ENCODE data around the gene RFLNA. TPM values are rescaled to one million over a fixed set of nuclear protein-coding genes. Genes with fewer than 3 reads are reported as not detected.

The RFLNA gene
- total RNA-seq, 1 experiment from 2014 or later = 10.6 TPM

- Mint-ChIP-seq H3K4me3 (no peak overlapping the region), H3K36me3 (ENCODE audit: insufficient read depth in 1 of 3, low read depth in 3 of 3) (no peaks in the 10 kb centered on the region; a peak in 3 of 7 replicates), H3K27ac (peak overlapping the region in 2 of 3 experiments; percentile 18 to 77; a peak in 3 of 7 replicates), H3K27me3 (ENCODE audit: low read depth) (peaks cover 3% of the 10 kb centered on the region; the same call in 1 of the 2 replicates), H3K9me3 (no peaks in the 10 kb centered on the region), H3K4me1 (no peaks in the 10 kb centered on the region)
- H3K9ac ChIP-seq (ENCODE audit: extremely low read depth, insufficient read length, low read length) = no peak overlapping the region
- H3K79me2 ChIP-seq (ENCODE audit: insufficient read depth, low read length) = no peaks in the 10 kb centered on the region
- no peak overlapping the region for H4K8ac ChIP-seq (replicated peaks; ENCODE audit: insufficient read length, low read depth, low read length)
- DNase-seq = no peak
- no peak overlapping the region for H2BK120ac ChIP-seq (ENCODE audit: low read depth, low read length, poor library complexity, severe bottlenecking)
- no peak overlapping the region for H3K4ac ChIP-seq (ENCODE audit: low read depth, low read length)
- no peak overlapping the region for H4K91ac ChIP-seq (ENCODE audit: insufficient read length, low read depth, low read length)
- no peak overlapping the region for H2AK5ac ChIP-seq (ENCODE audit: insufficient read length, low read length)
- H3K14ac ChIP-seq (ENCODE audit: insufficient read depth, low read length) = no peak overlapping the region; the same call in 1 of the 2 replicates
- no peak overlapping the region for H4K5ac ChIP-seq (ENCODE audit: insufficient read length, low read depth, low read length)
- H2BK15ac ChIP-seq (ENCODE audit: low read depth, low read length) = no peak overlapping the region
- no CpG with 5 or more reads among the region's 20 CpGs for whole genome bisulfite sequencing (ENCODE audit: extremely low coverage, insufficient read length, low lambda C conversion rate)
- H3K56ac ChIP-seq (ENCODE audit: insufficient read length, low read depth, low read length) = no peak overlapping the region
- peaks cover 2% of the 10 kb centered on the region for H3K23me2 ChIP-seq (ENCODE audit: insufficient read length, low read depth, low read length, poor library complexity, severe bottlenecking)
- no peaks in the 10 kb centered on the region; the same call in 1 of the 2 replicates for H3K4me1 ChIP-seq (ENCODE audit: insufficient read depth, low read length)
- no peak for TF ChIP-seq CTCF (conservative IDR thresholded peaks at IDR 0.05)
- no peak overlapping the region for H3T11ph ChIP-seq (ENCODE audit: low read length)
- no peak overlapping the region for H3K27ac ChIP-seq (ENCODE audit: insufficient read length, low read depth, low read length)
- H4K20me1 ChIP-seq (ENCODE audit: control insufficient read depth, insufficient read depth, insufficient read length) = no peaks in the 10 kb centered on the region
- no peaks in the 10 kb centered on the region for H3K9me3 ChIP-seq (ENCODE audit: control insufficient read depth, low read depth, low read length)
- no peaks in the 10 kb centered on the region for H3K27me3 ChIP-seq (ENCODE audit: insufficient read depth, low read length)
- H2BK12ac ChIP-seq (ENCODE audit: insufficient read length, low read depth, low read length) = no peak overlapping the region
- H3K23ac ChIP-seq (ENCODE audit: insufficient read length, low read depth, low read length) = no peak overlapping the region
- H3K4me2 ChIP-seq (ENCODE audit: insufficient read depth, insufficient read length, low read length) = no peak overlapping the region
- no peak overlapping the region for H2AFZ ChIP-seq (ENCODE audit: low read length)
- no peak overlapping the region for H2BK5ac ChIP-seq (ENCODE audit: insufficient read length, low read length)
- H3K18ac ChIP-seq (ENCODE audit: insufficient read length, low read depth, low read length) = no peak overlapping the region
- no peak overlapping the region for H2BK20ac ChIP-seq (ENCODE audit: low read depth, low read length, poor library complexity, severe bottlenecking)
- no peaks in the 10 kb centered on the region for H3K79me1 ChIP-seq (ENCODE audit: insufficient read depth, low read depth, low read length, poor library complexity, severe bottlenecking)
Measured at GRCh38 chr12:124304314-124304790, 9.5 kb downstream of the RFLNA start.
